Thyroid gland (tissue), 4 donors: Measurements from ENCODE around the gene ATP4A.

ENCODE experiments used
- CTCF ChIP-seq, 6 experiments: fragments of 200-600 bp in 3 of 6; fragments of 450-650 bp in 3 of 6; sonication (generic) in 3 of 6; IDR thresholded peaks; one replicate each; pipeline ENCODE4 v1.5.1; 2016 to 2019; ENCODE audit warnings: antibody characterized with exemption in 6 of 6, mild to moderate bottlenecking in 2 of 6, inconsistent platforms in 1 of 6, moderate library complexity in 1 of 6
- POLR2A ChIP-seq, 2 donors: fragments of 450-650 bp; IDR thresholded peaks; one replicate each; pipeline ENCODE4 v1.6.1; 2017; ENCODE audit warnings: antibody characterized with exemption in 2 of 2, mild to moderate bottlenecking in 2 of 2, moderate library complexity in 1 of 2

GRCh38 chr19:35601971-35602370, 38.5 kb upstream of the ATP4A start:
- no peak for TF ChIP-seq CTCF (IDR thresholded peaks at IDR 0.05)
- TF ChIP-seq POLR2A (IDR thresholded peaks at IDR 0.05), result no peak
